Kidney epithelial cell (primary cell): Measurements from ENCODE around the gene MEDAG. TPM values are rescaled to one million over a fixed set of nuclear protein-coding genes. Genes with fewer than 3 reads are reported as not detected.

Source experiments
- DNase-seq: peaks from one replicate; pipeline ENCODE4 v3.0.0-alpha.2; 2010; ENCODE audit warnings: low read depth
- H3K27me3 ChIP-seq: 2 replicates; pipeline ENCODE4 v1.6.0; 2011; ENCODE audit warnings: low read length; ENCODE audit not compliant: control insufficient read depth, insufficient read depth
- H3K36me3 ChIP-seq: 2 replicates; pipeline ENCODE4 v1.5.1; 2011; ENCODE audit warnings: low read length; ENCODE audit not compliant: control insufficient read depth, insufficient read depth
- H3K4me3 ChIP-seq: 2 replicates; pipeline ENCODE4 v1.5.1; 2011; ENCODE audit warnings: low read depth, mild to moderate bottlenecking, control low read depth, low read length
- CTCF ChIP-seq: IDR thresholded peaks from 2 replicates; pipeline ENCODE4 v1.5.1; 2011; ENCODE audit warnings: mild to moderate bottlenecking, moderate library complexity, low read length, control low read depth, inconsistent platforms; ENCODE audit not compliant: insufficient read depth, poor library complexity, severe bottlenecking
- total RNA-seq: library from RNA; depleted of rRNA; stranded (reverse); fragments of >200 nt; gene quantifications from 2 replicates; pipeline ENCODE4 v1.2.3, GENCODE V29; 2015

Gene MEDAG
- total RNA-seq, 1 donor from 2014 or later: 3.2 TPM

GRCh38 chr13:30895773-30896172 lies 10.3 kb upstream of the MEDAG start:
- no peaks in the 10 kb centered on the region for H3K36me3 ChIP-seq
- peak; percentile 41 for DNase-seq
- H3K4me3 ChIP-seq: no peak overlapping the region
- TF ChIP-seq CTCF: no peak
- H3K27me3 ChIP-seq: no peaks in the 10 kb centered on the region

- Histone ChIP-seq H3K36me3 (no peaks in the 10 kb centered on the region), H3K27me3 (no peaks in the 10 kb centered on the region), H3K4me3 (no peak overlapping the region)
- DNase-seq: no peak
- no peak for TF ChIP-seq CTCF
These were observed 8.0 kb upstream of the MEDAG start for GRCh38 chr13:30898070-30898469.

GRCh38 chr13:30898678-30899241 lies 7.3 kb upstream of the MEDAG start:
- Histone ChIP-seq H3K4me3 (no peak overlapping the region), H3K27me3 (no peaks in the 10 kb centered on the region), H3K36me3 (no peaks in the 10 kb centered on the region)
- no peak for TF ChIP-seq CTCF
- peak; percentile 44 for DNase-seq

GRCh38 chr13:30900436-30900835 lies 5.6 kb upstream of the MEDAG start:
- Histone ChIP-seq H3K36me3 (no peaks in the 10 kb centered on the region), H3K4me3 (no peak overlapping the region), H3K27me3 (no peaks in the 10 kb centered on the region)
- DNase-seq: no peak
- TF ChIP-seq CTCF: no peak

GRCh38 chr13:30900952-30901749 lies 4.9 kb upstream of the MEDAG start:
- H3K27me3 ChIP-seq: peaks cover 6% of the 10 kb centered on the region

More at GRCh38 chr13:30900952-30901749, 4.9 kb upstream of the MEDAG start:
- no peak for DNase-seq
- no peak for TF ChIP-seq CTCF
- no peaks in the 10 kb centered on the region for H3K36me3 ChIP-seq
- H3K4me3 ChIP-seq: no peak overlapping the region
